H1 (cell line): ENCODE results near the gene FIS1. TPM values are rescaled to one million over a fixed set of nuclear protein-coding genes. Genes with fewer than 3 reads are reported as not detected.

Experiments used
- BACH1 ChIP-seq: IDR thresholded peaks from 2 replicates; pipeline ENCODE4 v1.6.1; 2012; ENCODE audit warnings: low read length, improper control_type of control experiment
- CHD2 ChIP-seq: IDR thresholded peaks from 2 replicates; pipeline ENCODE4 v1.6.1; 2012; ENCODE audit warnings: low read length, improper control_type of control experiment
- GABPA ChIP-seq: IDR thresholded peaks from 2 replicates; pipeline ENCODE4 v1.6.1; 2011; ENCODE audit warnings: mild to moderate bottlenecking, low read length, moderate library complexity, borderline replicate concordance; ENCODE audit not compliant: insufficient read depth
- HDAC2 ChIP-seq, 2 experiments: fragments of 300-600 bp in 1 of 2; sonication (generic) in 1 of 2; IDR thresholded peaks; 2 replicates each; pipeline ENCODE4 v1.6.1; 2011 to 2012; ENCODE audit warnings: low read depth in 2 of 2, low read length in 2 of 2, mild to moderate bottlenecking in 2 of 2, moderate library complexity in 2 of 2, borderline replicate concordance in 1 of 2, inconsistent platforms in 1 of 2
- RBBP5 ChIP-seq: IDR thresholded peaks from 2 replicates; pipeline ENCODE4 v1.7.1; 2012; ENCODE audit warnings: low read depth, mild to moderate bottlenecking, inconsistent platforms, low read length, moderate library complexity, borderline replicate concordance
- polyA plus RNA-seq, 7 experiments: library from polyadenylated mRNA; depleted of rRNA in 3 of 7; stranded (reverse) in 5 of 7; unstranded in 2 of 7; fragments of >200 nt in 5 of 7; fragments of 200-250 nt in 2 of 7; gene quantifications; 1 replicate in 5 of 7; 2 replicates in 1 of 7; 4 replicates in 1 of 7; pipeline versions ENCODE4 v1.2.1 to v1.2.3, GENCODE V29; 2011 to 2013; ENCODE audit warnings: missing spikeins in 2 of 7, mixed read lengths in 2 of 7
- total RNA-seq: library from RNA; stranded (reverse); fragmentation: NEBNext Ultra II Directional; extraction: Animal tissue kit (Norgen Biotek cat#: 25700); gene quantifications from 2 replicates; pipeline ENCODE4 v1.2.1, GENCODE V29; 2021
- TF ChIP-seq, protein P1 (sequence below): IDR thresholded peaks from 2 replicates; pipeline ENCODE4 v1.6.1; 2012; ENCODE audit warnings: low read length, inconsistent platforms
- TF ChIP-seq, protein P2 (sequence below): IDR thresholded peaks from 2 replicates; pipeline ENCODE4 v1.6.1; 2012; ENCODE audit warnings: inconsistent platforms
- TF ChIP-seq, protein P3 (sequence below): IDR thresholded peaks from 2 replicates; pipeline ENCODE4 v1.6.1; 2012; ENCODE audit warnings: inconsistent platforms

Gene FIS1
- total and polyA plus RNA-seq, 2 of the 8 experiments (the other 6 are each of a cell fraction or from before 2014, with no cell fraction given): 128 to 195 TPM

DNA sequence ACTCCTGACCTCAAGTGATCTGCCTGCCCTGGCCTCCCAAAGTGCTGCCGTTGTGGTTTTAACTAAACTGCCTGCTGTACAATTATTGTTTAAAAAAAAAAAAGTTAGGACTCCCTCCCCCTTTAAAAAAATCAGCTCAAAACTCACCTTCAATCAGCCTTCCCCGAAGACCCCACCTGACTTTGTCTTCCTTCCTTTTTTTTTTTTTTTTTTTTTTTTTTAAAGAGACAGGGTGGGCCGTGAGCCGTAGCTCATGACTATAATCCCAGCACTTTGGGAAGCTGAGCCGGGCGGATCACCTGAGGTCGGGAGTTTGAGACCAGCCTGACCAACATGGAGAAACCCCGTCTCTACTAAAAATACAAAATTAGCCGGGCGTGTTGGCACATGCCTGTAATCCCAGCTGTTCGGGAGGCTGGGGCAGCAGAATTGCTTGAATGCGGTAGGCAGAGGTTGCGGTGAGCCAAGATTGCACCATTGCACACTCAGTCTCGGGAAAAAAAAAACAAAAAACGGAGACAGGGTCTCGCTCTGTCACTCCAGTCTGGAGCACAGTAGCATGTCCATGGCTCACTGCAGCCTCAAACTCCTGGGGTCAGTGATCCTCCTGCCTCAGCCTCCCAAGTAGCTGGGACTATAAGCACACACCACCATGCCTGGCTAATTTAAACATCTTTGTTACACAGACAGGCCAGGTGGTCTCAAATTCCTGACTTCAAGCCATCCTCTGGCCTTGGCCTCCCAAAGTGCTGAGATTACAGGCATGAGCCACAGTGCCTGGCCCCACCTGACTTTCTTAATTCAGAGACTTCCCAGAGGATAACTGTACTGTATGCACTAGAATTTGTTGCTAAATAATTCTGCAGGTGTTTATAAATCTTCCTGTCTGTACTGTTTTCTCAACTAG lies 3.2 kb downstream of the FIS1 start (continued):
- TF ChIP-seq RBBP5 (no peak), BACH1 (no peak), HDAC2 (IDR thresholded peaks at IDR 0.05; ENCODE audit: borderline replicate concordance in 1 of 2, low read depth in 2 of 2, low read length in 2 of 2) (no peak), GABPA (no peak), CHD2 (no peak)
- TF ChIP-seq, protein P1, sequence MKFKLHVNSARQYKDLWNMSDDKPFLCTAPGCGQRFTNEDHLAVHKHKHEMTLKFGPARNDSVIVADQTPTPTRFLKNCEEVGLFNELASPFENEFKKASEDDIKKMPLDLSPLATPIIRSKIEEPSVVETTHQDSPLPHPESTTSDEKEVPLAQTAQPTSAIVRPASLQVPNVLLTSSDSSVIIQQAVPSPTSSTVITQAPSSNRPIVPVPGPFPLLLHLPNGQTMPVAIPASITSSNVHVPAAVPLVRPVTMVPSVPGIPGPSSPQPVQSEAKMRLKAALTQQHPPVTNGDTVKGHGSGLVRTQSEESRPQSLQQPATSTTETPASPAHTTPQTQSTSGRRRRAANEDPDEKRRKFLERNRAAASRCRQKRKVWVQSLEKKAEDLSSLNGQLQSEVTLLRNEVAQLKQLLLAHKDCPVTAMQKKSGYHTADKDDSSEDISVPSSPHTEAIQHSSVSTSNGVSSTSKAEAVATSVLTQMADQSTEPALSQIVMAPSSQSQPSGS: no peak
- TF ChIP-seq, protein P2, sequence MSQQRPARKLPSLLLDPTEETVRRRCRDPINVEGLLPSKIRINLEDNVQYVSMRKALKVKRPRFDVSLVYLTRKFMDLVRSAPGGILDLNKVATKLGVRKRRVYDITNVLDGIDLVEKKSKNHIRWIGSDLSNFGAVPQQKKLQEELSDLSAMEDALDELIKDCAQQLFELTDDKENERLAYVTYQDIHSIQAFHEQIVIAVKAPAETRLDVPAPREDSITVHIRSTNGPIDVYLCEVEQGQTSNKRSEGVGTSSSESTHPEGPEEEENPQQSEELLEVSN: no peak
- TF ChIP-seq, protein P3, sequence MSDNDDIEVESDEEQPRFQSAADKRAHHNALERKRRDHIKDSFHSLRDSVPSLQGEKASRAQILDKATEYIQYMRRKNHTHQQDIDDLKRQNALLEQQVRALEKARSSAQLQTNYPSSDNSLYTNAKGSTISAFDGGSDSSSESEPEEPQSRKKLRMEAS: no peak
